GM21786 (cell line): ENCODE data around the gene DDX6.
"Not testable (repeated sequence)": the region's sequence is repeated elsewhere in the genome, so short reads cannot be mapped to it uniquely, and the experiment has no call there.

Experiments used
- ATAC-seq: cut with Tn5 transposase; IDR thresholded peaks from one replicate; pipeline ENCODE4 v1.9.1; 2021; ENCODE audit not compliant: unreplicated experiment

Gene DDX6

GRCh38 chr11:118791961-118792569 lies 1.1 kb upstream of the DDX6 start:
- no peak for ATAC-seq

GRCh38 chr11:118790357-118791110 lies 430 bp downstream of the DDX6 start:
- ATAC-seq = peak; percentile 3

- ATAC-seq = no peak
Observed at GRCh38 chr11:118789501-118790356, 1.2 kb downstream of the DDX6 start.

GRCh38 chr11:118786657-118787056 lies 4.3 kb downstream of the DDX6 start:
- ATAC-seq = no peak

- no peak for ATAC-seq
Observed at GRCh38 chr11:118785362-118785761, 5.6 kb downstream of the DDX6 start.

GRCh38 chr11:118783724-118784495 lies 7.1 kb downstream of the DDX6 start:
- ATAC-seq = no peak

- not testable (repeated sequence) for ATAC-seq
Observed at GRCh38 chr11:118783324-118783723, 7.6 kb downstream of the DDX6 start.

GRCh38 chr11:118778898-118779297 lies 12.1 kb downstream of the DDX6 start:
- ATAC-seq = no peak

- ATAC-seq = no peak
Observed at GRCh38 chr11:118774032-118774431, 16.9 kb downstream of the DDX6 start.

GRCh38 chr11:118771547-118772288 lies 19.2 kb downstream of the DDX6 start:
- no peak for ATAC-seq

- ATAC-seq = no peak
Observed at GRCh38 chr11:118768690-118769089, 22.3 kb downstream of the DDX6 start.

GRCh38 chr11:118766035-118766434 lies 24.9 kb downstream of the DDX6 start:
- no peak for ATAC-seq

- ATAC-seq = not testable (repeated sequence)
Observed at GRCh38 chr11:118765095-118765691, 25.8 kb downstream of the DDX6 start.

- no peak for ATAC-seq
Observed at GRCh38 chr11:118763041-118763440, 27.9 kb downstream of the DDX6 start.

GRCh38 chr11:118761981-118762380 lies 29.0 kb downstream of the DDX6 start:
- ATAC-seq = not testable (repeated sequence)

GRCh38 chr11:118757876-118758399 lies 33.0 kb downstream of the DDX6 start:
- ATAC-seq = no peak

- no peak for ATAC-seq
Observed at GRCh38 chr11:118752654-118753053, 38.3 kb downstream of the DDX6 start.

GRCh38 chr11:118749429-118749828 lies 41.5 kb downstream of the DDX6 start:
- no peak for ATAC-seq

- ATAC-seq = no peak
Observed at GRCh38 chr11:118748056-118748455, 42.9 kb downstream of the DDX6 start.
